HCT116 (cell line): ENCODE measurements around the gene PLAC9. TPM values are rescaled to one million over a fixed set of nuclear protein-coding genes. Genes with fewer than 3 reads are reported as not detected.

Experiments used
- ATAC-seq: fragments of 200-7000 bp; cut with Tn5 transposase; 2 replicates; pipeline ENCODE4 v1.9.1; 2020; ENCODE audit warnings: mild to moderate bottlenecking, moderate library complexity
- BruUV-seq: library from RNA; stranded (reverse); fragments of 400-500 nt; replicated peaks from 2 replicates; lab custom pipeline; 2021; lab: Mats Ljungman, UMichigan
- CTCF ChIA-PET: fragments of 300-600 bp; sonication (Branson Sonifier 250); formaldehyde crosslinking; loops from one replicate; lab custom pipeline; 2021; ENCODE audit warnings: antibody characterized with exemption; lab: Charles Lee
- POLR2A ChIA-PET: fragments of 300-600, 350-600 bp; sonication (Branson Sonifier 250); formaldehyde crosslinking; loops from one replicate; lab custom pipeline; 2021; ENCODE audit warnings: antibody characterized with exemption; lab: Charles Lee
- RAD21 ChIA-PET, 2 experiments: fragments of 300-600 bp; sonication (Branson Sonifier 250); formaldehyde crosslinking; loops; one replicate each; lab custom pipeline; 2023; ENCODE audit warnings: low total read pairs in 2 of 2; ENCODE audit not compliant: uncharacterized antibody in 2 of 2, unreplicated experiment in 2 of 2, low non-redundant PET in 1 of 2; lab: Charles Lee
- DNase-seq: peaks from one replicate; pipeline ENCODE4 v3.0.0-alpha.2; 2010; ENCODE audit warnings: low read depth, low spot score
- H2AFZ ChIP-seq: fragments of 200-600 bp; shearing (Covaris generic), sonication (generic); 2 replicates; pipeline ENCODE4 v1.6.1; 2017; ENCODE audit warnings: low read depth, mixed run types, mixed read lengths, antibody characterized with exemption, low read length; ENCODE audit not compliant: poor library complexity, severe bottlenecking
- H3K27ac ChIP-seq: 2 replicates; pipeline ENCODE4 v1.5.1; 2012; ENCODE audit warnings: low read depth, low read length
- H3K27me3 ChIP-seq: fragments of 200-600 bp; sonication (generic); 2 replicates; pipeline ENCODE4 v1.6.1; 2016; ENCODE audit warnings: mixed run types, low read length, mixed read lengths; ENCODE audit not compliant: insufficient read depth
- H3K36me3 ChIP-seq, 2 experiments: fragments of 200-500 bp in 1 of 2; fragments of 200-600 bp in 1 of 2; sonication (Bioruptor generic) in 1 of 2; sonication (generic) in 1 of 2; 2 replicates each; pipeline versions ENCODE4 v1.5.1 to v1.6.1; 2014 to 2016; ENCODE audit warnings: low read length in 2 of 2, inconsistent platforms in 1 of 2, mixed read lengths in 1 of 2, mixed run types in 1 of 2; ENCODE audit not compliant: insufficient read depth in 2 of 2, control insufficient read depth in 1 of 2
- H3K4me1 ChIP-seq, 2 experiments: fragments of 200-600 bp in 1 of 2; sonication (generic) in 1 of 2; 2 replicates each; pipeline versions ENCODE4 v1.5.1 to v1.6.1; 2012 to 2017; ENCODE audit warnings: low read length in 2 of 2, inconsistent platforms in 1 of 2, mild to moderate bottlenecking in 1 of 2, mixed read lengths in 1 of 2, mixed run types in 1 of 2, moderate library complexity in 1 of 2; ENCODE audit not compliant: insufficient read depth in 2 of 2, control insufficient read depth in 1 of 2
- H3K4me2 ChIP-seq: fragments of 200-600 bp; sonication (generic); 2 replicates; pipeline ENCODE4 v1.6.1; 2017; ENCODE audit warnings: mixed run types, low read length, mixed read lengths
- H3K4me3 ChIP-seq, 2 experiments: fragments of 200-600 bp in 1 of 2; sonication (generic) in 1 of 2; replicated peaks in 1 of 2; 2 replicates each; pipeline ENCODE4 v1.5.1; 2011 to 2016; ENCODE audit warnings: low read length in 2 of 2, control low read depth in 1 of 2, low read depth in 1 of 2, mild to moderate bottlenecking in 1 of 2, mixed read lengths in 1 of 2, mixed run types in 1 of 2
- H3K79me2 ChIP-seq: fragments of 200-600 bp; sonication (generic); 2 replicates; pipeline ENCODE4 v1.6.1; 2017; ENCODE audit warnings: mild to moderate bottlenecking, mixed run types, low read length, moderate library complexity, mixed read lengths; ENCODE audit not compliant: insufficient read depth
- H3K9ac ChIP-seq: fragments of 200-600 bp; sonication (generic); 2 replicates; pipeline ENCODE4 v1.6.1; 2016; ENCODE audit warnings: low read length, mixed read lengths
- H3K9me2 ChIP-seq: fragments of 200-600 bp; sonication (generic), shearing (Covaris generic); 2 replicates; pipeline ENCODE4 v1.6.1; 2017; ENCODE audit warnings: mixed run types, mild to moderate bottlenecking, moderate library complexity; ENCODE audit not compliant: insufficient read depth
- H3K9me3 ChIP-seq, 2 experiments: fragments of 200-500 bp in 1 of 2; fragments of 200-600 bp in 1 of 2; sonication (Bioruptor generic) in 1 of 2; sonication (generic) in 1 of 2; 2 replicates each; pipeline ENCODE4 v1.6.1; 2014 to 2017; ENCODE audit warnings: low read length in 2 of 2, mixed read lengths in 2 of 2, inconsistent platforms in 1 of 2, low read depth in 1 of 2, mild to moderate bottlenecking in 1 of 2, mixed run types in 1 of 2, moderate library complexity in 1 of 2; ENCODE audit not compliant: control insufficient read depth in 1 of 2, insufficient read depth in 1 of 2
- H4K20me1 ChIP-seq: fragments of 200-600 bp; sonication (generic), shearing (Covaris generic); 2 replicates; pipeline ENCODE4 v1.6.1; 2017; ENCODE audit warnings: mixed run types, mild to moderate bottlenecking, moderate library complexity; ENCODE audit not compliant: insufficient read depth
- ATF3 ChIP-seq: IDR thresholded peaks from 2 replicates; pipeline ENCODE4 v1.6.1; 2012
- CBX3 ChIP-seq: IDR thresholded peaks from 2 replicates; pipeline ENCODE4 v1.6.1; 2012; ENCODE audit warnings: low read depth
- EGR1 ChIP-seq: IDR thresholded peaks from 2 replicates; pipeline ENCODE4 v1.6.1; 2012; ENCODE audit warnings: low read depth
- EZH2phosphoT487 ChIP-seq: fragments of 200-600 bp; IDR thresholded peaks from 2 replicates; pipeline ENCODE4 v1.6.1; 2018; ENCODE audit warnings: antibody characterized with exemption, borderline replicate concordance
- FOSL1 ChIP-seq: IDR thresholded peaks from 2 replicates; pipeline ENCODE4 v1.6.1; 2012; ENCODE audit warnings: low read depth
- JUND ChIP-seq: IDR thresholded peaks from 2 replicates; pipeline ENCODE4 v1.6.1; 2012
- POLR2A ChIP-seq: IDR thresholded peaks from 2 replicates; pipeline ENCODE4 v1.7.0; 2011; ENCODE audit warnings: borderline replicate concordance; ENCODE audit not compliant: insufficient read depth, insufficient read length; ENCODE audit errors: extremely low read depth
- POLR2AphosphoS5 ChIP-seq: IDR thresholded peaks from 2 replicates; pipeline ENCODE4 v1.6.1; 2011; ENCODE audit warnings: mild to moderate bottlenecking, low read depth, low read length, moderate library complexity
- RAD21 ChIP-seq: IDR thresholded peaks from 2 replicates; pipeline ENCODE4 v1.6.1; 2012; ENCODE audit warnings: low read depth, mild to moderate bottlenecking
- SIN3A ChIP-seq: IDR thresholded peaks from 2 replicates; pipeline ENCODE4 v1.6.1; 2012; ENCODE audit warnings: low read depth
- YY1 ChIP-seq: IDR thresholded peaks from 2 replicates; pipeline ENCODE4 v1.6.1; 2011; ENCODE audit warnings: low read length, low read depth, moderate library complexity, mild to moderate bottlenecking; ENCODE audit not compliant: insufficient replicate concordance; ENCODE audit errors: extremely low read depth
- ZFX ChIP-seq: fragments of 450-650 bp; IDR thresholded peaks from 2 replicates; pipeline ENCODE4 v1.6.1; 2017
- ZNF274 ChIP-seq: fragments of 200-500 bp; sonication (Bioruptor generic); IDR thresholded peaks from 2 replicates; pipeline ENCODE4 v1.6.1; 2014; ENCODE audit warnings: mild to moderate bottlenecking, low read depth, low read length, inconsistent platforms
- intact Hi-C: fragments of 100-400 bp; cut with micrococcal nuclease; formaldehyde crosslinking; loops from 2 replicates; pipeline ENCODE4 v1.10.0; 2022
- total RNA-seq: library from RNA; stranded (reverse); gene quantifications from one replicate; pipeline ENCODE4 v1.2.1, GENCODE V29; 2021; ENCODE audit not compliant: unreplicated experiment
- TF ChIP-seq, protein P1 (sequence below): IDR thresholded peaks from 2 replicates; pipeline ENCODE4 v1.6.1; 2012
- TF ChIP-seq, protein P2 (sequence below): IDR thresholded peaks from 2 replicates; pipeline ENCODE4 v1.6.1; 2011; ENCODE audit warnings: mild to moderate bottlenecking, low read length, moderate library complexity; ENCODE audit not compliant: insufficient replicate concordance; ENCODE audit errors: extremely low read depth
- TF ChIP-seq, protein P3 (sequence below): IDR thresholded peaks from 2 replicates; pipeline ENCODE4 v1.6.1; 2012; ENCODE audit warnings: low read depth
- TF ChIP-seq, protein P4 (sequence below), 3 experiments: fragments of 200-600 bp in 1 of 3; sonication (generic) in 1 of 3; IDR thresholded peaks in 2 of 3; conservative IDR thresholded peaks in 1 of 3; 2 replicates each; pipeline ENCODE4 v1.5.1; 2012 to 2017; ENCODE audit warnings: low read depth in 2 of 3, low read length in 2 of 3, antibody characterized with exemption in 1 of 3, borderline replicate concordance in 1 of 3, control low read depth in 1 of 3, mild to moderate bottlenecking in 1 of 3, mixed read lengths in 1 of 3, mixed run types in 1 of 3, moderate library complexity in 1 of 3; ENCODE audit not compliant: insufficient read depth in 1 of 3

Gene PLAC9
- total RNA-seq, 1 experiment from 2014 or later, result not detected

DNA sequence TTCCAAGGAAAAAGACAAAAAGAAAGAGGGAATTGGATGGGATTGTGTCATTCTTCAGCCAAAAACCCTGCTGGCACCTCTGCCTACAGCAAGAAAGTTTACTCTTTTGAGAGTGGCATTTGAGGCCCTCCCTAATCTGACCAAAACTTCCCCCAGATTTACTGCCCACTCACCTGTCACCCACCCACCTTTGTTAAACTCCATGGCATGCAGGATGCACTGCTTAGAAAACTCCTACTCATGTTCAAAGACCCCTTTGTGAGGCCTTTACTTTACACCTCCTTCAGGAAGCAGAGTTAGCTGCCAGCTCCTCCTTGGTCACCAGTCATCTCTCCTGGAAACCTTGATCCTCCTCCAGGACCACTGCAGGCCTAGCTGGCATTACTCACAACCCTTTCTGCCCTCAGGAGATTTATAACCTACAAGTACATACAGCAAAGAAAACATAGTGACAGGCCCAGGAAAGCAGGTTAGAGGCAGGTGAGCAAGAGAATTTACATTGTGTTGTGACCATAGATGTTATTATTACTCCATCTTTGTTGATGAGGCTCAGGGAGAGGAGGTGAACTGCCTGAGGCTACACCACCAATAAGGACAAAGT, 10.3 kb upstream of the PLAC9 start:
- CTCF ChIA-PET, result no interaction called here
- H3K27me3 ChIP-seq, result 0 out of 2 replicates have a peak, but pooled peaks cover 3% of the 10 kb centered on the region
- H3K4me3 ChIP-seq, result no peak overlapping the region
- RAD21 ChIA-PET, result no interaction called here
- intact Hi-C loops, result no loop called here
- BruUV-seq, result no TSS peak
- ATAC-seq (no peak), DNase-seq (no peak)
- H3K4me2 ChIP-seq, result no peak overlapping the region
- H3K9ac ChIP-seq, result no peak overlapping the region
- H3K9me3 ChIP-seq, result no peaks in the 10 kb centered on the region
- POLR2A ChIA-PET, result no interaction called here
- no peak overlapping the region for H3K27ac ChIP-seq
- no peaks in the 10 kb centered on the region for H3K36me3 ChIP-seq
- no peak for TF ChIP-seq ZFX
- TF ChIP-seq, protein P1, sequence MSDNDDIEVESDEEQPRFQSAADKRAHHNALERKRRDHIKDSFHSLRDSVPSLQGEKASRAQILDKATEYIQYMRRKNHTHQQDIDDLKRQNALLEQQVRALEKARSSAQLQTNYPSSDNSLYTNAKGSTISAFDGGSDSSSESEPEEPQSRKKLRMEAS, result no peak
- no peak for TF ChIP-seq ATF3
- TF ChIP-seq SIN3A, result no peak
- TF ChIP-seq POLR2A, result no peak
- no peak for TF ChIP-seq FOSL1
- TF ChIP-seq, protein P2, sequence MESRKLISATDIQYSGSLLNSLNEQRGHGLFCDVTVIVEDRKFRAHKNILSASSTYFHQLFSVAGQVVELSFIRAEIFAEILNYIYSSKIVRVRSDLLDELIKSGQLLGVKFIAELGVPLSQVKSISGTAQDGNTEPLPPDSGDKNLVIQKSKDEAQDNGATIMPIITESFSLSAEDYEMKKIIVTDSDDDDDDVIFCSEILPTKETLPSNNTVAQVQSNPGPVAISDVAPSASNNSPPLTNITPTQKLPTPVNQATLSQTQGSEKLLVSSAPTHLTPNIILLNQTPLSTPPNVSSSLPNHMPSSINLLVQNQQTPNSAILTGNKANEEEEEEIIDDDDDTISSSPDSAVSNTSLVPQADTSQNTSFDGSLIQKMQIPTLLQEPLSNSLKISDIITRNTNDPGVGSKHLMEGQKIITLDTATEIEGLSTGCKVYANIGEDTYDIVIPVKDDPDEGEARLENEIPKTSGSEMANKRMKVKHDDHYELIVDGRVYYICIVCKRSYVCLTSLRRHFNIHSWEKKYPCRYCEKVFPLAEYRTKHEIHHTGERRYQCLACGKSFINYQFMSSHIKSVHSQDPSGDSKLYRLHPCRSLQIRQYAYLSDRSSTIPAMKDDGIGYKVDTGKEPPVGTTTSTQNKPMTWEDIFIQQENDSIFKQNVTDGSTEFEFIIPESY, result no peak
- no peak for TF ChIP-seq ZNF274
- no peak for TF ChIP-seq JUND
- no peak for TF ChIP-seq EZH2phosphoT487
- TF ChIP-seq EGR1, result no peak
- no peak for TF ChIP-seq RAD21
- no peak for TF ChIP-seq YY1
- TF ChIP-seq CBX3, result no peak
- TF ChIP-seq, protein P3, sequence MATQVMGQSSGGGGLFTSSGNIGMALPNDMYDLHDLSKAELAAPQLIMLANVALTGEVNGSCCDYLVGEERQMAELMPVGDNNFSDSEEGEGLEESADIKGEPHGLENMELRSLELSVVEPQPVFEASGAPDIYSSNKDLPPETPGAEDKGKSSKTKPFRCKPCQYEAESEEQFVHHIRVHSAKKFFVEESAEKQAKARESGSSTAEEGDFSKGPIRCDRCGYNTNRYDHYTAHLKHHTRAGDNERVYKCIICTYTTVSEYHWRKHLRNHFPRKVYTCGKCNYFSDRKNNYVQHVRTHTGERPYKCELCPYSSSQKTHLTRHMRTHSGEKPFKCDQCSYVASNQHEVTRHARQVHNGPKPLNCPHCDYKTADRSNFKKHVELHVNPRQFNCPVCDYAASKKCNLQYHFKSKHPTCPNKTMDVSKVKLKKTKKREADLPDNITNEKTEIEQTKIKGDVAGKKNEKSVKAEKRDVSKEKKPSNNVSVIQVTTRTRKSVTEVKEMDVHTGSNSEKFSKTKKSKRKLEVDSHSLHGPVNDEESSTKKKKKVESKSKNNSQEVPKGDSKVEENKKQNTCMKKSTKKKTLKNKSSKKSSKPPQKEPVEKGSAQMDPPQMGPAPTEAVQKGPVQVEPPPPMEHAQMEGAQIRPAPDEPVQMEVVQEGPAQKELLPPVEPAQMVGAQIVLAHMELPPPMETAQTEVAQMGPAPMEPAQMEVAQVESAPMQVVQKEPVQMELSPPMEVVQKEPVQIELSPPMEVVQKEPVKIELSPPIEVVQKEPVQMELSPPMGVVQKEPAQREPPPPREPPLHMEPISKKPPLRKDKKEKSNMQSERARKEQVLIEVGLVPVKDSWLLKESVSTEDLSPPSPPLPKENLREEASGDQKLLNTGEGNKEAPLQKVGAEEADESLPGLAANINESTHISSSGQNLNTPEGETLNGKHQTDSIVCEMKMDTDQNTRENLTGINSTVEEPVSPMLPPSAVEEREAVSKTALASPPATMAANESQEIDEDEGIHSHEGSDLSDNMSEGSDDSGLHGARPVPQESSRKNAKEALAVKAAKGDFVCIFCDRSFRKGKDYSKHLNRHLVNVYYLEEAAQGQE, result no peak
- TF ChIP-seq, protein P4, sequence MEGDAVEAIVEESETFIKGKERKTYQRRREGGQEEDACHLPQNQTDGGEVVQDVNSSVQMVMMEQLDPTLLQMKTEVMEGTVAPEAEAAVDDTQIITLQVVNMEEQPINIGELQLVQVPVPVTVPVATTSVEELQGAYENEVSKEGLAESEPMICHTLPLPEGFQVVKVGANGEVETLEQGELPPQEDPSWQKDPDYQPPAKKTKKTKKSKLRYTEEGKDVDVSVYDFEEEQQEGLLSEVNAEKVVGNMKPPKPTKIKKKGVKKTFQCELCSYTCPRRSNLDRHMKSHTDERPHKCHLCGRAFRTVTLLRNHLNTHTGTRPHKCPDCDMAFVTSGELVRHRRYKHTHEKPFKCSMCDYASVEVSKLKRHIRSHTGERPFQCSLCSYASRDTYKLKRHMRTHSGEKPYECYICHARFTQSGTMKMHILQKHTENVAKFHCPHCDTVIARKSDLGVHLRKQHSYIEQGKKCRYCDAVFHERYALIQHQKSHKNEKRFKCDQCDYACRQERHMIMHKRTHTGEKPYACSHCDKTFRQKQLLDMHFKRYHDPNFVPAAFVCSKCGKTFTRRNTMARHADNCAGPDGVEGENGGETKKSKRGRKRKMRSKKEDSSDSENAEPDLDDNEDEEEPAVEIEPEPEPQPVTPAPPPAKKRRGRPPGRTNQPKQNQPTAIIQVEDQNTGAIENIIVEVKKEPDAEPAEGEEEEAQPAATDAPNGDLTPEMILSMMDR (IDR thresholded peaks at IDR 0.05 in 2 of 3, conservative IDR thresholded peaks at IDR 0.05 in 1 of 3; ENCODE audit: borderline replicate concordance in 1 of 3, insufficient read depth in 1 of 3, low read depth in 2 of 3, low read length in 2 of 3), result no peak
- no peak for TF ChIP-seq POLR2AphosphoS5
- no peaks in the 10 kb centered on the region for H3K79me2 ChIP-seq
- no peaks in the 10 kb centered on the region for H3K4me1 ChIP-seq
- H4K20me1 ChIP-seq, result no peaks in the 10 kb centered on the region
- no peaks in the 10 kb centered on the region for H3K9me2 ChIP-seq
- H2AFZ ChIP-seq, result no peak overlapping the region
